ENCODE measurements around the gene PNMA6E. TPM values are rescaled to one million over a fixed set of nuclear protein-coding genes. Genes with fewer than 3 reads are reported as not detected.
"Not testable (repeated sequence)": the region's sequence is repeated elsewhere in the genome, so short reads cannot be mapped to it uniquely, and the experiment has no call there.

Gene PNMA6E
- total RNA-seq, 1 donor = not detected

GRCh38 chrX:153394612-153395011 is 6.5 kb downstream of the PNMA6E start:
- no peaks in the 10 kb centered on the region for H3K9me3 ChIP-seq (ENCODE audit: low read depth, low read length)

GRCh38 chrX:153392642-153393321 is 8.4 kb downstream of the PNMA6E start:
- DNase-seq (ENCODE audit: insufficient read length, low spot score, missing footprints) = peak; percentile 31
- no peaks in the 10 kb centered on the region for H3K79me2 ChIP-seq (ENCODE audit: insufficient read depth, low read length)
- H3K4me1 ChIP-seq (ENCODE audit: insufficient read depth, low read length) = no peaks in the 10 kb centered on the region
- no peaks in the 10 kb centered on the region for H4K20me1 ChIP-seq (ENCODE audit: insufficient read depth, low read length)
- H3K27me3 ChIP-seq (ENCODE audit: insufficient read depth, low read length) = no peaks in the 10 kb centered on the region
- H3K9me3 ChIP-seq (ENCODE audit: low read depth, low read length) = no peaks in the 10 kb centered on the region
- no peaks in the 10 kb centered on the region for H3K36me3 ChIP-seq (ENCODE audit: insufficient read depth, low read length)
- H3K4me2 ChIP-seq (ENCODE audit: insufficient read depth, low read length) = no peak overlapping the region
- H3K27ac ChIP-seq (ENCODE audit: low read depth, low read length) = no peak overlapping the region
- TF ChIP-seq CTCF (IDR thresholded peaks at IDR 0.05; ENCODE audit: extremely low read depth, low read depth, low read length) = no peak
- H3K4me3 ChIP-seq (ENCODE audit: insufficient read depth, low read length) = no peak overlapping the region
- H2AFZ ChIP-seq (ENCODE audit: low read length) = no peak overlapping the region

More at GRCh38 chrX:153394612-153395011, 6.5 kb downstream of the PNMA6E start:
- peak; percentile 56 for DNase-seq (ENCODE audit: insufficient read length, low spot score, missing footprints)
- Histone ChIP-seq H2AFZ (ENCODE audit: low read length) (no peak overlapping the region), H3K27ac (ENCODE audit: low read depth, low read length) (no peak overlapping the region), H3K4me3 (ENCODE audit: insufficient read depth, low read length) (no peak overlapping the region), H3K27me3 (ENCODE audit: insufficient read depth, low read length) (no peaks in the 10 kb centered on the region), H3K79me2 (ENCODE audit: insufficient read depth, low read length) (no peaks in the 10 kb centered on the region), H4K20me1 (ENCODE audit: insufficient read depth, low read length) (no peaks in the 10 kb centered on the region), H3K4me2 (ENCODE audit: insufficient read depth, low read length) (no peak overlapping the region), H3K36me3 (ENCODE audit: insufficient read depth, low read length) (no peaks in the 10 kb centered on the region), H3K4me1 (ENCODE audit: insufficient read depth, low read length) (no peaks in the 10 kb centered on the region)
- TF ChIP-seq CTCF (IDR thresholded peaks at IDR 0.05; ENCODE audit: extremely low read depth, low read depth, low read length) = no peak

GRCh38 chrX:153389460-153389768 is 11.7 kb downstream of the PNMA6E start:
- H4K20me1 ChIP-seq (ENCODE audit: insufficient read depth, low read length); H3K4me2 ChIP-seq (ENCODE audit: insufficient read depth, low read length); DNase-seq (ENCODE audit: insufficient read length, low spot score, missing footprints); H2AFZ ChIP-seq (ENCODE audit: low read length); H3K9me3 ChIP-seq (ENCODE audit: low read depth, low read length); H3K4me1 ChIP-seq (ENCODE audit: insufficient read depth, low read length); H3K27ac ChIP-seq (ENCODE audit: low read depth, low read length); H3K27me3 ChIP-seq (ENCODE audit: insufficient read depth, low read length); H3K4me3 ChIP-seq (ENCODE audit: insufficient read depth, low read length); H3K36me3 ChIP-seq (ENCODE audit: insufficient read depth, low read length); H3K79me2 ChIP-seq (ENCODE audit: insufficient read depth, low read length): not testable (repeated sequence)

- H3K27me3 ChIP-seq (ENCODE audit: insufficient read depth, low read length) = no peaks in the 10 kb centered on the region
- no peaks in the 10 kb centered on the region for H3K79me2 ChIP-seq (ENCODE audit: insufficient read depth, low read length)
- no peaks in the 10 kb centered on the region for H3K9me3 ChIP-seq (ENCODE audit: low read depth, low read length)
- DNase-seq (ENCODE audit: insufficient read length, low spot score, missing footprints) = no peak
- H3K27ac ChIP-seq (ENCODE audit: low read depth, low read length) = no peak overlapping the region
- H3K4me2 ChIP-seq (ENCODE audit: insufficient read depth, low read length) = no peak overlapping the region
- no peaks in the 10 kb centered on the region for H3K4me1 ChIP-seq (ENCODE audit: insufficient read depth, low read length)
- no peak for TF ChIP-seq CTCF (IDR thresholded peaks at IDR 0.05; ENCODE audit: extremely low read depth, low read depth, low read length)
- H3K36me3 ChIP-seq (ENCODE audit: insufficient read depth, low read length) = no peaks in the 10 kb centered on the region
- no peaks in the 10 kb centered on the region for H4K20me1 ChIP-seq (ENCODE audit: insufficient read depth, low read length)
- H2AFZ ChIP-seq (ENCODE audit: low read length) = no peak overlapping the region
- no peak overlapping the region for H3K4me3 ChIP-seq (ENCODE audit: insufficient read depth, low read length)
Observed at GRCh38 chrX:153388722-153389459, 12.3 kb downstream of the PNMA6E start.
